Vagina (tissue), 2 donors: ENCODE results near the gene ZNF316. TPM values are rescaled to one million over a fixed set of nuclear protein-coding genes. Genes with fewer than 3 reads are reported as not detected.
"Not testable (repeated sequence)": the region's sequence is repeated elsewhere in the genome, so short reads cannot be mapped to it uniquely, and the experiment has no call there.

Source experiments
- DNase-seq, 2 donors: peaks; one replicate each; pipeline ENCODE4 v3.0.0-alpha.2; 2017; ENCODE audit errors: extremely low spot score in 2 of 2
- H3K27ac ChIP-seq: fragments of 200-600 bp; sonication (generic); one replicate; pipeline ENCODE4 v1.5.1; 2019
- H3K27me3 ChIP-seq: fragments of 200-600 bp; sonication (generic); one replicate; pipeline ENCODE4 v1.5.1; 2019
- H3K36me3 ChIP-seq, 2 donors: fragments of 200-600 bp; sonication (generic); one replicate each; pipeline ENCODE4 v1.5.1; 2017 to 2019
- H3K4me1 ChIP-seq: fragments of 200-600 bp; sonication (generic); one replicate; pipeline ENCODE4 v1.5.1; 2019
- H3K4me3 ChIP-seq, 2 donors: fragments of 200-600 bp; sonication (generic); 1 replicate in 1 of 2; 2 replicates in 1 of 2; pipeline ENCODE4 v1.5.1; 2016 to 2019
- H3K9me3 ChIP-seq: fragments of 200-600 bp; sonication (generic); one replicate; pipeline ENCODE4 v1.5.1; 2019
- POLR2A ChIP-seq, 2 donors: fragments of 450-650 bp; IDR thresholded peaks; one replicate each; pipeline ENCODE4 v1.6.1; 2017; ENCODE audit warnings: antibody characterized with exemption in 2 of 2, mild to moderate bottlenecking in 2 of 2, moderate library complexity in 2 of 2
- POLR2AphosphoS5 ChIP-seq, 2 donors: sonication (generic); formaldehyde crosslinking; IDR thresholded peaks; one replicate each; pipeline ENCODE4 v1.9.0; 2017; ENCODE audit warnings: antibody characterized with exemption in 2 of 2, mild to moderate bottlenecking in 2 of 2, low read depth in 1 of 2; ENCODE audit not compliant: insufficient read depth in 1 of 2
- intact Hi-C: fragments of 100-400 bp; cut with DNase I; formaldehyde crosslinking; loops from one replicate; pipeline ENCODE4 v1.15.1; 2023
- total RNA-seq: library from RNA; depleted of rRNA; stranded (reverse); fragments of >200 nt; gene quantifications from one replicate; pipeline ENCODE4 v1.2.3, GENCODE V29; 2016
- TF ChIP-seq, protein P1 (sequence below), 3 experiments: fragments of 450-650 bp in 2 of 3; fragments of 200-600 bp in 1 of 3; sonication (generic) in 1 of 3; IDR thresholded peaks; one replicate each; pipeline ENCODE4 v1.5.1; 2017 to 2019; ENCODE audit warnings: antibody characterized with exemption in 3 of 3, mild to moderate bottlenecking in 2 of 3, moderate library complexity in 2 of 3

The ZNF316 gene
- total RNA-seq, 1 donor from 2014 or later = 25.5 TPM

- intact Hi-C loops = no loop called here
- H3K27ac ChIP-seq = no peak overlapping the region
These were observed 21.7 kb downstream of the ZNF316 start for GRCh38 chr7:6658618-6659345.

GRCh38 chr7:6670851-6671250 lies 33.7 kb downstream of the ZNF316 start:
- H3K4me3 ChIP-seq, H3K36me3 ChIP-seq, H3K27me3 ChIP-seq, H3K27ac ChIP-seq, DNase-seq, intact Hi-C loops, H3K4me1 ChIP-seq: not testable (repeated sequence)
- peaks cover 43% of the 10 kb centered on the region for H3K9me3 ChIP-seq

More at GRCh38 chr7:6658618-6659345, 21.7 kb downstream of the ZNF316 start:
- no peaks in the 10 kb centered on the region for H3K9me3 ChIP-seq
- no peak overlapping the region for H3K4me3 ChIP-seq
- H3K36me3 ChIP-seq = peaks cover 0 to 11% of the 10 kb centered on the region in 2 donors
- peak in 1 of 2 donors; percentile 58 for DNase-seq
- no peaks in the 10 kb centered on the region for H3K27me3 ChIP-seq
- TF ChIP-seq, protein P1, sequence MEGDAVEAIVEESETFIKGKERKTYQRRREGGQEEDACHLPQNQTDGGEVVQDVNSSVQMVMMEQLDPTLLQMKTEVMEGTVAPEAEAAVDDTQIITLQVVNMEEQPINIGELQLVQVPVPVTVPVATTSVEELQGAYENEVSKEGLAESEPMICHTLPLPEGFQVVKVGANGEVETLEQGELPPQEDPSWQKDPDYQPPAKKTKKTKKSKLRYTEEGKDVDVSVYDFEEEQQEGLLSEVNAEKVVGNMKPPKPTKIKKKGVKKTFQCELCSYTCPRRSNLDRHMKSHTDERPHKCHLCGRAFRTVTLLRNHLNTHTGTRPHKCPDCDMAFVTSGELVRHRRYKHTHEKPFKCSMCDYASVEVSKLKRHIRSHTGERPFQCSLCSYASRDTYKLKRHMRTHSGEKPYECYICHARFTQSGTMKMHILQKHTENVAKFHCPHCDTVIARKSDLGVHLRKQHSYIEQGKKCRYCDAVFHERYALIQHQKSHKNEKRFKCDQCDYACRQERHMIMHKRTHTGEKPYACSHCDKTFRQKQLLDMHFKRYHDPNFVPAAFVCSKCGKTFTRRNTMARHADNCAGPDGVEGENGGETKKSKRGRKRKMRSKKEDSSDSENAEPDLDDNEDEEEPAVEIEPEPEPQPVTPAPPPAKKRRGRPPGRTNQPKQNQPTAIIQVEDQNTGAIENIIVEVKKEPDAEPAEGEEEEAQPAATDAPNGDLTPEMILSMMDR (IDR thresholded peaks at IDR 0.05) = no peak
- TF ChIP-seq POLR2AphosphoS5 (IDR thresholded peaks at IDR 0.05; ENCODE audit: insufficient read depth in 1 of 2, low read depth in 1 of 2) (no peak), POLR2A (IDR thresholded peaks at IDR 0.05) (no peak)
- H3K4me1 ChIP-seq = peaks cover 3% of the 10 kb centered on the region

GRCh38 chr7:6675807-6676405 lies 38.8 kb downstream of the ZNF316 start:
- TF ChIP-seq POLR2AphosphoS5 (IDR thresholded peaks at IDR 0.05; ENCODE audit: insufficient read depth in 1 of 2, low read depth in 1 of 2) (no peak), POLR2A (IDR thresholded peaks at IDR 0.05) (no peak)
- TF ChIP-seq, protein P1 (IDR thresholded peaks at IDR 0.05) = no peak
- Histone ChIP-seq H3K9me3 (peaks cover 64% of the 10 kb centered on the region), H3K27me3 (no peaks in the 10 kb centered on the region), H3K27ac (no peak overlapping the region), H3K4me3 (no peak overlapping the region), H3K4me1 (no peaks in the 10 kb centered on the region), H3K36me3 (no peaks in the 10 kb centered on the region)
- intact Hi-C loops = no loop called here
- DNase-seq = no peak

- Histone ChIP-seq H3K27me3 (no peaks in the 10 kb centered on the region), H3K9me3 (peaks cover 74% of the 10 kb centered on the region), H3K4me3 (no peak overlapping the region), H3K4me1 (no peaks in the 10 kb centered on the region), H3K36me3 (no peaks in the 10 kb centered on the region), H3K27ac (no peak overlapping the region)
- no peak for DNase-seq
- TF ChIP-seq, protein P1 (IDR thresholded peaks at IDR 0.05) = no peak
- TF ChIP-seq POLR2A (IDR thresholded peaks at IDR 0.05) (no peak), POLR2AphosphoS5 (IDR thresholded peaks at IDR 0.05; ENCODE audit: insufficient read depth in 1 of 2, low read depth in 1 of 2) (no peak)
- intact Hi-C loops = no loop called here
These were observed 43.0 kb downstream of the ZNF316 start for GRCh38 chr7:6680146-6680545.

DNA sequence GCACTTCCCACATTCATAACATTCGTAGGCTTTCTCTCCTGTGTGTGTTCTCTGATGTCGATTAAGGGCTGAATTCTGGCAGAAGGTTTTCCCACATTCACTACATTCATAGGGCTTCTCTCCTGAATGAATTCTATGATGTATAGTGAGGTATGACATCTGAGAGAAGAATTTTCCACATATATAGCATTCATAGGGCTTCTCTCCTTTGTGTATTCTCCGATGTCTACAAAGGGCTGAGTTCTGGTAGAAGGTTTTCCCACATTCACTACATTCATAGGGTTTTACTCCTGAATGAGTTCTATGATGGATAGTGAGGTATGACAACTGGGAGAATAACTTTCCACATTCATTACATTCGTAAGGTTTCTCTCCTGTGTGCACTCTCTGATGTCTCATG lies 54.0 kb downstream of the ZNF316 start:
- H3K36me3 ChIP-seq = peaks cover 25 to 95% of the 10 kb centered on the region in 2 donors
- no peak overlapping the region for H3K4me3 ChIP-seq

More for the DNA sequence above, 54.0 kb downstream of the ZNF316 start:
- H3K9me3 ChIP-seq = peaks cover 89% of the 10 kb centered on the region
- H3K27me3 ChIP-seq = no peaks in the 10 kb centered on the region
- H3K27ac ChIP-seq = no peak overlapping the region
- intact Hi-C loops = no loop called here
- H3K4me1 ChIP-seq = no peaks in the 10 kb centered on the region
- TF ChIP-seq POLR2A (IDR thresholded peaks at IDR 0.05) (no peak), POLR2AphosphoS5 (IDR thresholded peaks at IDR 0.05; ENCODE audit: insufficient read depth in 1 of 2, low read depth in 1 of 2) (no peak)
- TF ChIP-seq, protein P1 (IDR thresholded peaks at IDR 0.05) = no peak
- no peak for DNase-seq
